Fibroblast of the aortic adventitia (primary cell): ENCODE data around the gene C2orf81. TPM values are rescaled to one million over a fixed set of nuclear protein-coding genes. Genes with fewer than 3 reads are reported as not detected.

Source experiments
- DNase-seq: peaks from one replicate; pipeline ENCODE4 v3.0.0-alpha.2; 2010; ENCODE audit warnings: low read depth
- H3K4me3 ChIP-seq: 2 replicates; pipeline ENCODE4 v1.5.1; 2011; ENCODE audit warnings: low read depth, mild to moderate bottlenecking, control low read depth, low read length, moderate library complexity
- CTCF ChIP-seq: IDR thresholded peaks from 2 replicates; pipeline ENCODE4 v1.5.1; 2011; ENCODE audit warnings: mild to moderate bottlenecking, low read length, control low read depth, inconsistent platforms; ENCODE audit not compliant: insufficient read depth
- total RNA-seq: library from RNA; depleted of rRNA; stranded (reverse); fragments of >200 nt; gene quantifications from 2 replicates; pipeline ENCODE4 v1.2.3, GENCODE V29; 2012; ENCODE audit warnings: low replicate concordance

Gene C2orf81
- total RNA-seq, 1 donor: 2.8 TPM

GRCh38 chr2:74366036-74366435 is 55.4 kb downstream of the C2orf81 start:
- H3K4me3 ChIP-seq: no peak overlapping the region
- TF ChIP-seq CTCF: no peak
- DNase-seq: no peak

- no peak for TF ChIP-seq CTCF
- H3K4me3 ChIP-seq: no peak overlapping the region
- no peak for DNase-seq
These were observed 56.6 kb downstream of the C2orf81 start for GRCh38 chr2:74364533-74365505.

Other genes with a start within 250 kb of the C2orf81 start
- 159 and 164 TPM in 2 replicates for gene MOB1A, start 242.7 kb downstream of the C2orf81 start, total RNA-seq
- 38.7 and 254 TPM in 2 replicates for gene MTHFD2, start 223.0 kb downstream of the C2orf81 start, total RNA-seq
- gene SLC4A5, start 78.2 kb downstream of the C2orf81 start, total RNA-seq: 0.25 and 0.45 TPM in 2 replicates
- gene DCTN1, start 41.3 kb downstream of the C2orf81 start, total RNA-seq: 147 and 293 TPM in 2 replicates
- 16.9 and 34.3 TPM in 2 replicates for gene WDR54, start 111 bp upstream of the C2orf81 start, total RNA-seq
- 12.0 and 15.7 TPM in 2 replicates for gene RTKN, start 20.3 kb upstream of the C2orf81 start, total RNA-seq
- 13.5 and 28.0 TPM in 2 replicates for gene INO80B, start 33.5 kb upstream of the C2orf81 start, total RNA-seq
- gene WBP1, start 36.8 kb upstream of the C2orf81 start, total RNA-seq: 24.4 and 27.6 TPM in 2 replicates
- gene MOGS, start 43.8 kb upstream of the C2orf81 start, total RNA-seq: 15.2 and 25.3 TPM in 2 replicates
- 19.3 and 30.2 TPM in 2 replicates for gene MRPL53, start 51.1 kb upstream of the C2orf81 start, total RNA-seq
- 25.4 and 27.7 TPM in 2 replicates for gene CCDC142, start 61.4 kb upstream of the C2orf81 start, total RNA-seq
- gene TTC31, start 61.5 kb upstream of the C2orf81 start, total RNA-seq: 10.4 and 16.3 TPM in 2 replicates
- 2.0 and 3.0 TPM in 2 replicates for gene LBX2, start 78.0 kb upstream of the C2orf81 start, total RNA-seq
- gene PCGF1, start 86.1 kb upstream of the C2orf81 start, total RNA-seq: 27.5 and 28.9 TPM in 2 replicates
- gene TLX2, start 92.8 kb upstream of the C2orf81 start, total RNA-seq: not detected in 2 replicates
- gene DQX1, start 104.6 kb upstream of the C2orf81 start, total RNA-seq: 0.27 TPM in 1 of 2 replicates, not detected in the other
- gene AUP1, start 108.1 kb upstream of the C2orf81 start, total RNA-seq: 18.1 and 88.0 TPM in 2 replicates
- 27.1 and 32.9 TPM in 2 replicates for gene HTRA2, start 108.3 kb upstream of the C2orf81 start, total RNA-seq
- 11.9 and 18.5 TPM in 2 replicates for gene LOXL3, start 132.3 kb upstream of the C2orf81 start, total RNA-seq
- gene DOK1, start 133.1 kb upstream of the C2orf81 start, total RNA-seq: 11.4 and 36.9 TPM in 2 replicates
- gene M1AP, start 226.7 kb upstream of the C2orf81 start, total RNA-seq: not detected in 2 replicates
- 2.8 and 3.6 TPM in 2 replicates for gene SEMA4F, start 232.6 kb upstream of the C2orf81 start, total RNA-seq